Skeletal muscle satellite cell (primary cell): ENCODE data around the gene CACNA1B.

Source experiments
- H3K27me3 ChIP-seq: 2 replicates; pipeline ENCODE4 v1.7.0; 2013; ENCODE audit warnings: low read length; ENCODE audit not compliant: control insufficient read depth, insufficient read depth
- H3K36me3 ChIP-seq: 2 replicates; pipeline ENCODE4 v1.7.0; 2013; ENCODE audit warnings: mild to moderate bottlenecking, control low read depth, low read length; ENCODE audit not compliant: insufficient read depth
- H3K4me1 ChIP-seq: 2 replicates; pipeline ENCODE4 v1.7.0; 2013; ENCODE audit warnings: low read length; ENCODE audit not compliant: control insufficient read depth, insufficient read depth
- H3K4me2 ChIP-seq: 2 replicates; pipeline ENCODE4 v1.7.0; 2013; ENCODE audit warnings: mild to moderate bottlenecking, low read length
- H3K4me3 ChIP-seq: 2 replicates; pipeline ENCODE4 v1.7.0; 2013; ENCODE audit warnings: low read length
- H3K9ac ChIP-seq: 2 replicates; pipeline ENCODE4 v1.7.0; 2013; ENCODE audit warnings: mild to moderate bottlenecking, low read depth, low read length, moderate library complexity
- H3K9me3 ChIP-seq: replicated peaks from 2 replicates; pipeline ENCODE4 v1.7.0; 2013; ENCODE audit warnings: mild to moderate bottlenecking, control low read depth, low read length

Gene CACNA1B

DNA sequence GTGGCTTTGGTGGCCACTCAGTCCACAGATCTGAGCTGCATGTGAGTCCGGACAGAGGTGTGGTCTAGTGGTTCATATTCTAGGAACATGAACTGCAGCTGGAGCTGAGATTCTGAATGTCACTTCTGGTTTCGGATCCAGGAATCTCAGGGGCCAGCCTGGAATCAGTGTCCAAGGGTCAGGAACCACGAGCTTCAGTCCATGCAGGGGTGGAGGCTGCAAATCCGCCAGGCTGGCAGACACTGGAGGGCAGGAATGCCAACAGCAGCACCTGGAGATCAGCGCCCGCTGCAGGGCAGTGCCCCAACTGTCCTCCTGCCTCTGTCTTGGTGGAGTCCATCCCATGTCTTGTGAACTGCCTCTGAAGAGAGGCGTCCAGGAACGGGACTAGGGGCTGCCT is 73.5 kb downstream of the CACNA1B start:
- Histone ChIP-seq H3K36me3 (no peaks in the 10 kb centered on the region), H3K9ac (no peak overlapping the region), H3K4me2 (no peak overlapping the region), H3K27me3 (no peaks in the 10 kb centered on the region), H3K4me3 (no peak overlapping the region), H3K9me3 (peaks cover 5% of the 10 kb centered on the region), H3K4me1 (no peaks in the 10 kb centered on the region)

DNA sequence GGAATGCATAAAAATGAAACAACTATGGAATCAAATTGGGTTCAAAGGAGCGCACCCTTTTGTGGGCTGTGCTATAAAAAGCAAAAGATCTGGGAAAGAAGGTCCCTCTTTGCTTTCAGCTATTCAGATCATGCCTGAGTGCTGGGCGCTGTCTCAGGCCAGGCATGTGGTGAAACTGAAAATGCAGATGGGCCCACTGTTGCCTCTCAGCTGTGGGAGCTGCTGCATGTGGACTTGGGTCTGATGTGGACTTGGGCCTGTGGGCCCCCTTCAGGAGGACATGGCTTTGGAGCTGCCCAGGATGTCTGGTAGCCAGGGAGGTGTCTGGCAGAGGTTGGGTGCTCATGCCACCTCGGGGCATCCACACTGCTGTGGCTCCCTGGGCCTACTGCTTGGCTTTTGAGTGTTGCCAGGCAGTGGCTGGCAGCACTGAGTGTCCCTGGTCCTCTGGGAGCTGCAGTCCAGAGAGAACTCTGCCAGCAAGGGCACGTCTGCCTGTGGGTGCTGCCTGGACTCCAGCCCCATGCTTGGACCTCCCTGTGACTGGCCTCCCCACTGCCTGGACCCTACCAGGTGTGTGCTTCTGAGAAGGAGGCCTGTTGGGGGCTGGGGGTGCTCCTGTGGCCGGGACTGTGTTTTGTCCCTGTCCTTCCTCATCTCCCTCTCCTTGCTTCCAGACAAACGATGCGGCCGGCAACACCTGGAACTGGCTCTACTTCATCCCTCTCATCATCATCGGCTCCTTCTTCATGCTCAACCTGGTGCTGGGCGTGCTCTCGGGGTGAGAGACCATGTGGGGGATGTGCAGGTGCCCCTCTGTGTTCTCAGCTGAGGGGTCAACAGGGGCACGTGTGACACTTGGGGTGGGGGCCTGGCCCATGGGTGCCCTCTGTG is 74.3 kb downstream of the CACNA1B start:
- Histone ChIP-seq H3K4me2 (no peak overlapping the region), H3K9ac (no peak overlapping the region), H3K9me3 (peaks cover 5% of the 10 kb centered on the region), H3K36me3 (no peaks in the 10 kb centered on the region), H3K4me1 (no peaks in the 10 kb centered on the region), H3K27me3 (no peaks in the 10 kb centered on the region), H3K4me3 (no peak overlapping the region)

DNA sequence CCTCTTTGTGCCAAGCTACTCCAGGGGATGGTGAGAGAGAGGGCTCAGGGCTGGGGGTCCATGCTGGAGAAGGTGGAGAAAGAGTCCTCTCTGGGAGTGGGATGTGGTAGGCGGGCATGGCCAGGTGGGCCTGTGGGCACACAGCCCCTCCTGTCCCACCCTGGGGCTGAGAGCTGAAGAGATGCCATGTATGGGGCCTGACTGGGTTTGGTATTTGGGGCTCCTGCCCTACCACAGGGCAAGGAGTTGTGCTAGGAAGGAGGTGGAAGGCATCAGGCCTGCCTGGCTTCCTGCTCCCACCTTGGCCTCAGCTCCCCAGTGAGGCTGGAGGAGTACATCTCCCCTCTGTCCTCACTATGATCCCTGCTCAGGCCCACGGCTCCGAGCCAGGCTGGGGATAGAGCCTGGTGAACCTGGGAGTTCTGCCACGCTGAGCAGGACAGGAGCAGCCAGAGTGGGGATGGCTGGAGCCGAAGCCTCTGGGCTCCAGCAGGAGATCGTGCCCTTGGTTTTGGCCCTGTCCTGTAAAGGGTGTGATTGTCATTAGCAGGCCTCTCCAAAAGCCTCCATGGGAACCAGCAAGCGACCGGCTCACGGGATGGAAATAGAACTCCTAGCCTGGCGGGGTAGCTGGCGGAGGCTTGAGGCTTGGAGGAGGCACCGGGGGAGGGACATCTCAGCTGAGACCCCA is 75.5 kb downstream of the CACNA1B start:
- Histone ChIP-seq H3K27me3 (no peaks in the 10 kb centered on the region), H3K4me2 (no peak overlapping the region), H3K9ac (no peak overlapping the region), H3K4me1 (no peaks in the 10 kb centered on the region), H3K4me3 (no peak overlapping the region), H3K9me3 (no peaks in the 10 kb centered on the region), H3K36me3 (no peaks in the 10 kb centered on the region)

DNA sequence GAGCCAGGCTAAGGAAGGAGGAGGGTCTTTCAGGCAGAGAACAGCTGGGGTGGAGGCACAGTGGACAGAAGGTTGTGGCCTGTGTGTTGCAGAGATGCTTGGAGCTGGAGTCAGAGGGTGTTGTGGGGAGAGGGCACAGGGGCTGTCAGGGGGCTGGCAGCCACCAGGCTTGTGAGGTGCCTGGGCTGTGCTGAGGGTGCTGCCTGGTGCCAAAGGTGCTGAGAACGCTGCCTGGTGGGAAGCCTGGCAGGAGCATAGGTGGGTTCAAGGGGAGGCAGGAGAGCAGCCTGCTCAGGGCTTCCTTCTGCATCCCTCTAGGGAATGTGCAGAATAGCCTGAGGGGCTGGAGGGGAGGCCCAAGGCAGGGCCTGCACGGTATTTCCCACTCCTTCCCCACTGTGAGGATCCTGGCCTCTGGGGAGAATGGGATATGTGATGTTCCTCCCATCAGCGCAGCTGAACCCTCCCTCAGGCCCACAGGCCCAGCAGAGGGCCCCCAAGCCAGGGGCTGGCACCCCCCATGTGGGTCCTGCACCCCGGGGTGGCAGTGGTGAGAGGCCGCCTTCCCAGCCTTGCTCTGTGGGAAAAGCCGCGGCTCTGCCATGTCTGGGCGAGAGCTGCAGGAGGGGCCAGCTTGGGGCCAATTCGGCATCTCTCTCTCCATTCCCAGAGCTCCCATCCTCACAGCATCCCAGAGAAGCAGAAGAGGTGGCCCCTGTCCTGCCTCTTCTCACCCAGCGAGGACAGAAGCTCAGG is 76.3 kb downstream of the CACNA1B start:
- H3K4me1 ChIP-seq, result no peaks in the 10 kb centered on the region
- no peaks in the 10 kb centered on the region for H3K36me3 ChIP-seq
- H3K9me3 ChIP-seq, result no peaks in the 10 kb centered on the region
- H3K4me3 ChIP-seq, result no peak overlapping the region
- H3K27me3 ChIP-seq, result no peaks in the 10 kb centered on the region
- no peak overlapping the region for H3K9ac ChIP-seq
- no peak overlapping the region for H3K4me2 ChIP-seq

DNA sequence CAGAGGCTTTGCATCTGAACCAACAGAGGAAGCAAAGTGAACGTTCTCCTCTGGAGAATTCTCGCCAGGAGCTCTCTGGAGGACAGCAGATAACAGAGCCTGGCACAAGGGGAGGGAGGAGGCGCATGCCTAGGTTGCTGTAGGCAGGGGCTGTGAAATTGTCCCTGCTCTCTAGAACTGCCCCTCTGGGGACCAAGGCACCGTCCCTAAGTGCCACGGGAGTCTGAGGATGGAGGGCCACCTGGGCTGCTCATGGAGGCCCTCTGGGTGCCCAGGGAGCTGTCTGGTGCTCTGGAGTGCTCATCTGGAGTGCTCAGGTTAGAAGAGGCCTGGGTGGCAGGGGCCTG is 77.6 kb downstream of the CACNA1B start:
- no peak overlapping the region for H3K4me2 ChIP-seq
- H3K4me3 ChIP-seq, result no peak overlapping the region
- no peaks in the 10 kb centered on the region for H3K36me3 ChIP-seq
- H3K9ac ChIP-seq, result no peak overlapping the region
- H3K27me3 ChIP-seq, result no peaks in the 10 kb centered on the region
- H3K4me1 ChIP-seq, result no peaks in the 10 kb centered on the region
- H3K9me3 ChIP-seq, result no peaks in the 10 kb centered on the region

DNA sequence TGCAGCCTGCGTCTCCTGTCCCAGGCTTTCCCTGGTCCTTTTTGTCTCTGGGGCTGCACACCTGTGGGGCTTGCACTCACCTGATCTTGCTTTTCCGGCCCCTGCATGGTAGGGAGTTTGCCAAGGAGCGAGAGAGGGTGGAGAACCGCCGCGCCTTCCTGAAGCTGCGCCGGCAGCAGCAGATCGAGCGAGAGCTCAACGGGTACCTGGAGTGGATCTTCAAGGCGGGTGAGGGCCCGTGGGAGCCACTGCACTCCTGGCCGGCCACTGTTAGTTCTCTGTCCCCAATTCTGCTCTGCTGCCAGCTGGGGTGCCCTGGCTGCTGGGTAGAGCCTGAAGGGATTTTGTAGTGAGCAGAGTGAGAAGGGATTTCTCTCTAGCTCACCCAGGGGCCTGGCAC is 78.0 kb downstream of the CACNA1B start:
- Histone ChIP-seq H3K4me2 (no peak overlapping the region), H3K9me3 (no peaks in the 10 kb centered on the region), H3K27me3 (no peaks in the 10 kb centered on the region), H3K36me3 (no peaks in the 10 kb centered on the region), H3K9ac (no peak overlapping the region), H3K4me3 (no peak overlapping the region), H3K4me1 (no peaks in the 10 kb centered on the region)

DNA sequence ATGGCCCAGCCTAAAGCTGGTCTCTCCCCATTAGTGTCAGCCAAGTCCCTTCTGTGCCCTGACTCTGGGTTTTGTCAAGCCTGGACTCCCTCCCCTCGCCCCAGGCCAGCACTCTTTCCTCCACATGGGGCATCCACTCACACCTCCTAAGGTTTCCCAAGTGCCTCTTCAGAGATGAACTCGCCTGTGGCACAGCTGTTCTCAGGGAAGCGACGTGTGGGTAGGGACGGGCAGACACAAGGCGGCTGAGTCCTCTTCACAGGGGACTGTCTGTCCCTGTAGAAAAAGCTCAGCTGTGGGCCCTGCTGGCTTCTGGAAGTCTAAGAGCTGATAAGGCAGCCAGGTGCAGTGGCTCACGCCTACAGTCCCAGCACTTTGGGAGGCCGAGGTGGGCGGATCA is 78.5 kb downstream of the CACNA1B start:
- H3K36me3 ChIP-seq, result no peaks in the 10 kb centered on the region
- H3K9me3 ChIP-seq, result no peaks in the 10 kb centered on the region
- no peak overlapping the region for H3K9ac ChIP-seq
- H3K27me3 ChIP-seq, result no peaks in the 10 kb centered on the region
- no peaks in the 10 kb centered on the region for H3K4me1 ChIP-seq
- no peak overlapping the region for H3K4me3 ChIP-seq
- no peak overlapping the region for H3K4me2 ChIP-seq

DNA sequence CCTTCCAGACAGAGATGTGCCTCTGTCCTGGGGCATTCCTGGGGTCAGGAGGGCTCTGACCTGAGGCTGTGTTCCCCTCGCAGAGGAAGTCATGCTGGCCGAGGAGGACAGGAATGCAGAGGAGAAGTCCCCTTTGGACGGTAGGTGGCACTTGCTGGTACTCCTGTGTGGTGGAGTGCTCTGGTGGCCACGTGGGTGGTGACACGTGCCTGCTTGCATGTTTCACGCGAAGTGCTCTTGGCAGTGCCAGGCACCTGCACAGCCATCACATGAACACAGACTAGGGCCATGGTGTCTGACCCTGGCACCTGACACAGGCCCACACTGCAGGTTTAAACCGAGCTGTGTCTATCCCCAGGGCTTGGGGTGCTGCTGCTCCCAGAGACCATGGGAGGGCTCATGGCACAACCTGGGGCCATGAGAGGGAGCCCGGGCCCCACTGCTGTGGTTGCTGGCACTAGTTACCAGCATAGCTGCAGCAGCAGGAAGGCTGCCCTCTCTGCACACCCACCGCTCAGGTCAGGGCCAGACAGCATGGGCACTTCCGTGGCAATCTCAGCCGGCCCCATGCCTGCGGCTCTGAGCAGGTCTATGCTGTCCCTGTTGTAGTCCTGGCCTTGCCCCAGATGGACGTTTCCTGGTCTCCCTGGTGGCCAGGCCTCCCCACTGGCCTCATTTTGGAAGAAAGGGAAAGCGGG is 79.3 kb downstream of the CACNA1B start:
- Histone ChIP-seq H3K27me3 (no peaks in the 10 kb centered on the region), H3K36me3 (no peaks in the 10 kb centered on the region), H3K9me3 (no peaks in the 10 kb centered on the region), H3K4me1 (no peaks in the 10 kb centered on the region), H3K4me3 (no peak overlapping the region), H3K4me2 (no peak overlapping the region), H3K9ac (no peak overlapping the region)

DNA sequence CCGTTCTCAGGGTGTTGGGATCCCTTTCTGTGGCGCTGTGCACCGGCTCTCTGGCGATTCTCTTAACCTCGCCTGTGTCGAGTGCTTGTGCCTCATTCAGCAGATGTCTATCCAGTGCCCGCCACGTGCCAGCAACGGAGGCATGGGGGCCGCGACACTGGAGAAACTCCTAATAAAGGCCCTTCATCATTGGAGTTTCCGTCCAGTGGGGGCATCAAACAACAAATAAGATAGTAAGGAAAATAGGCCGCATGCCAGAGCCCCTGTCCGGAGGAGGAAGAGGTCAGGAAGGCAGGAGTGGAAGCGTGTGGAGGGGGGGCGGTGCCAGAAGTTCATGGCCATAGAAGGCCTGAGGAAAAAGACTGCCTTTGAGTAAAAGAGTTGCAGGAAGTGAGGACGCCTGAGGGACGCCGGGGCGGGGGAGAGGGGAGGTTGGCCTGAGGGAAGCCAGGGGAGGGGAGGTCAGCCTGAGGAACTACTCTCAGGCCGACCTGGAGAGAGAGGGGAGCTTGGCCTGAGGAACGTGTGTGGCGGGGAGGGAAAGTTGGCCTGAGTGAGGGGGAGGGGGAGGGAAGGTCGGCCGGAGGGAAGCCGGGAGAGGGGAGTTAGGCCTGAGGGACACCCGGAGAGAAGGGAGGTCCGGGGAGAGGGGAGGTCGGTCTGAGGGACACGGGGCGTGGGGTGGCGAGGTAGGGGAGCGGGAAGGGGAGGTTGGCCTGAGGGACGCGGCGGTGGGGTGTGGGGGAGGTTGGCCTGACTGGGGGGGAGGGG is 82.2 kb downstream of the CACNA1B start:
- Histone ChIP-seq H3K4me1 (no peaks in the 10 kb centered on the region), H3K27me3 (no peaks in the 10 kb centered on the region), H3K9me3 (no peaks in the 10 kb centered on the region), H3K4me2 (no peak overlapping the region), H3K9ac (no peak overlapping the region), H3K4me3 (no peak overlapping the region), H3K36me3 (no peaks in the 10 kb centered on the region)

DNA sequence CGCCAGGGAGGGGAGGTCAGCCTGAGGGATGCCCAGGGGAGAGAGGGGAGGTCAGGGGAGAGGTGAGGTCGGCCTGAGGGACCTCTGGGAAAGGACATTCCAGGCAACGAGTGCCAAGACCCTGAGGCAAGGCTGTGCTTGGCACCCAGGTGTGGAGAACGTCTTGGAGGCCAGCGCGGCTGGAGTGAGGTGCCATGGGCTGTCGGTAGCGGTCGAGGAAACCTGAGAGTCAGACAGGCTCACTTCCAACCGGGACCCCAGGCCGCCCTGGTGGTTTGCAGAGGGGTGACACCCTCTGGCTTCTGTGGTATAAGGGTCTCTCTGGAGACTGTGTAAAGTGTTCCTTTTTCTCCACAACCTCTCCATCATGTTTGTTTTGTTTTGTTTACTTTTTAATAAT is 82.9 kb downstream of the CACNA1B start:
- Histone ChIP-seq H3K4me3 (no peak overlapping the region), H3K27me3 (no peaks in the 10 kb centered on the region), H3K9me3 (no peaks in the 10 kb centered on the region), H3K4me2 (no peak overlapping the region), H3K9ac (no peak overlapping the region), H3K36me3 (no peaks in the 10 kb centered on the region), H3K4me1 (no peaks in the 10 kb centered on the region)
